Fibroblast of skin of right quadriceps (primary cell): Measurements from ENCODE around the gene PTPRJ.

Experiments
- DNase-seq: peaks from one replicate; pipeline ENCODE4 v3.0.0-alpha.2; 2013

The PTPRJ gene

GRCh38 chr11:47969401-47969800, 11.0 kb upstream of the PTPRJ start:
- DNase-seq = no peak

DNA sequence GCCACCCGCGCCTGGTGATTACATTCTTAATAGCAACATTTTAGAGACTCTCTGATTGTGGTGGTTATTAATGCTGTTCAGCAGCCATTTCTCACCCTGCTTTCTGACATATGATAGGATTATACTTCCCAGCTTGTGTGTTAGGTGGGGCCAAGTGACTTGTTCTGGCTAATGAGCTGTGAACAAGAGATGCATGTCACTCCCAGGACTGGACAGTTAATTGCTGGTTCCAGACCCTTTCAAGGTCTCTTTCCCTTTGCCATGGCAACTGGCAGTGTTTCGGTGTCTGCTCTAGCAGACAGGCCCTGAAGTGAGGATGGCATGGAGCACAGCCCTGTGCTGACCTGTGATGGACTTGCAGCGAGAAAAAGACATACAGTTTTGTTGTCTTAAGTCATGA, 8.9 kb upstream of the PTPRJ start:
- no peak for DNase-seq

DNA sequence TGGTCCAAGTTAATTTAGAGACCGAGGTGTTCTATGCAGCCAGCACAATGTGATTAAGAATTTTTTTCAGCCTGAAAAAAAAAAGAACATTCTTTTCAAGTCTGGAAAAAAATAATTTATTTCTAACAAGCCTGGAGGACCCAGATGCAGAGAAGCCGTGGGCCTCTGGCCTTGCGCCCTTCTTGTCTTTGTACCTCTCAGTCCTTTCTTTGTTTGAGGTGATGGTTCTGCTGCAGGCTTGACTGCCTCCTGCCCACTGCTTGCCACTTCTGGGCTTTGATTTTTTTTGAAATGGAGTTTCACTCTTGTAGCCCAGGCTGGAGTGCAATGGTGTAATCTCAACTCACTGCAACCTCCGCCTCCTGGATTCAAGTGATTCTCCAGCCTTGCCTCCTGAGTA, 7.2 kb upstream of the PTPRJ start:
- no peak for DNase-seq

- DNase-seq = no peak
Observed at GRCh38 chr11:47976931-47977330, 3.4 kb upstream of the PTPRJ start.

DNA sequence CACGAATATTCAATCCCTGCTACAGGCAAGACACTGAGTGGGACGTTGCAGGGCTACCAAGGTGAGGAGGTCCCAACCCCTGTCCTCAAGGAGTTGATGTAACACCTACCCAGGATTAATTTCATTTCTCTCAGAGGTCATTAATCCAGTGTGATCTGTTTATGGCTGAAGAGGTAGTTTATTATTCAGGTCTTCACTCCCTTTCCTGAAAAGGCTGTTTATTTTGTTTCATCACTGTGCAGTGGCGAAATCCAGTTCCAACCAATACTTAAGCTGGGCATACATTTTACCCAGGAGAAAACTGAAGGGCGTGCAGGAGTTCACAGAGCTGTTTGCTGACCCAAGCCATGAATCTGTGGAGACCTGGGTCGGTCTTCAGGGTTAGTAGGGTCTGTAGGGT, 2.7 kb upstream of the PTPRJ start:
- no peak for DNase-seq

DNA sequence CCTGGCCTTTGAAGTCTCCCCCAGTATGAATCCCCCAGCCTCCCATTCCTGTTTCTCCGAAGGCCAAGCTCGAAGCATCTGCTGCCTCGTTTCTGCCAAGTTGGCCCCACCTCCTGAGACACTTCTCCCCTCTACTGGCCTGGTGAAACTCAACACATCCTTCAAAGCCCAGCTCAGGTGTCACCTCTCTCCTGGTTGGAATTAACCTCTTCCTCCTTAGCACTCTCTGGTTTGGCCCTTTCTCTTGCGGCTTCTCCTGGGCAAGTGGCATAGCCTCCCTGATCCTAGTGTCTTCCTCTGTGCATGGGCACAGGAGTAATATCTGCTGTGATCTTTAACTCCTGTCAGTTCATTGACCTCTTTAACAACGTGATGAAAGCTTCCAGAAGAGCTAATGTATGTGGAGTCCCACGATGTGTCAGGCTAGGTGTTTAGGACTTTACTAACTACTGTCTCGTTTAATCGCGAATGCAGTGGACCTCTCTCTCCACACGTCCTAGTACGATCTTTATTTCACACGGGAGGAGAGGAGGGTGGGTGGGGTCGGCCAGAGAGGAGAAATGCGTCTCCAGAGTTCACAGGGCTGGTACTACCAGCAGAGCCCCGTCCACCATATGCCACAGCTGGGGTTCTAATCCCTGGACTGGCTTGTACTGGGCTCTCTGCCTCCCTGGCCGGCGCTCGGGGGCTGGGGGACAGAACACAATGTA, 826 bp upstream of the PTPRJ start:
- no peak for DNase-seq

- peak; percentile 39 for DNase-seq
Observed at GRCh38 chr11:47980907-47981621, 705 bp downstream of the PTPRJ start.

DNA sequence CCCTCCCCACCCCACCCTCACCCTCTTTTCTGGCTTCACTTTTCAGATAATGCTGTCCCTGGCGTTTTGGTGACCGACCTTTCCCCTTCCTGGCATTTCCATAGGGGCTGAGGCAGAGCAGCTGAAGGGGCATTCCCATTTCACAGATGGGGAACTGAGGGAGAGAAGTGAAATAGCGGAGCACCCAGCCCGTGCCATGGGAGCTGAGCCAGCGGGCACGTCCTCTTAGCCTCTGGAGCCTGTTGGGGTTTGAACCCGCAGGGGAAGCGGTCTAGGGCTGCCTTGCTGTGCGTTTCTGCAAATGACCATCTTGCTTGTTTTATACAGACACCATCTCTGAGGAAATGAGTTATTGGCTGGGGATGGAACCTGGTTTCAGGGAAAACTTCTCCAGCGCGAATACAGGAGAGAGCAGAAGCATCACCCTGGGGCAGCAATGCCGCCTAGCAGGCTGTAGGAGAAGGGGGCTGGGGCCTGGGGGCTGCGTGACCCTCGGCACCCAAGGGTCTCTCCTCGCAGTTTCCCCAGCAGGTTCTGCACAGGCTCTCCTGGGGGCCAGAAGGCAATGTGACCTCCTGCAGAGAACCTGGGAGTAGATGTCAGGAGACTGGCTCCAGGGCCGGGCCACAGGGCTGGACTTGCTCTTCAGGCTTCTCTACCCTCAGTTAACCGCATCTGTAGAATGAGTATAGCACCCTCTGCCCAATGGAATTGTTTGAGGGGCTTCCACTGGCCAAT, 1.5 kb downstream of the PTPRJ start:
- no peak for DNase-seq

DNA sequence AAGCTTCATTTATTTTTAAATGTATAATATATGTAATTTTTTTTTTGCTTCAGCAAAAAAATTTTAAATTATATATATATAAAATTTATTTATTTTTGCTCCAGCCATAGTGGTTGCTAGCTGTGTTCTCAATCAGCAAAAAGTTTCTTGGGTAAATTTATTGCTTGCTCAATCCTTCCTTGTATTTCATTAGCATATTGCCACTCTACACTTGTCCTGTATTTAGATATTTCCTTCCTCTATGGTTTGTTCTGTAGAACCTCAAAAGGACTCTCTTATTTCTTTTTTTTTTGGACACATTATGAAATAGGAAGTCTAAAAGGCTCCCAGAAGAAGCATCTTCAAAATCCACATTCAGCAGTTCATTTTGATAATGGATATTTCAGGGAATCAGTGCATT, 2.3 kb downstream of the PTPRJ start:
- DNase-seq = no peak

DNA sequence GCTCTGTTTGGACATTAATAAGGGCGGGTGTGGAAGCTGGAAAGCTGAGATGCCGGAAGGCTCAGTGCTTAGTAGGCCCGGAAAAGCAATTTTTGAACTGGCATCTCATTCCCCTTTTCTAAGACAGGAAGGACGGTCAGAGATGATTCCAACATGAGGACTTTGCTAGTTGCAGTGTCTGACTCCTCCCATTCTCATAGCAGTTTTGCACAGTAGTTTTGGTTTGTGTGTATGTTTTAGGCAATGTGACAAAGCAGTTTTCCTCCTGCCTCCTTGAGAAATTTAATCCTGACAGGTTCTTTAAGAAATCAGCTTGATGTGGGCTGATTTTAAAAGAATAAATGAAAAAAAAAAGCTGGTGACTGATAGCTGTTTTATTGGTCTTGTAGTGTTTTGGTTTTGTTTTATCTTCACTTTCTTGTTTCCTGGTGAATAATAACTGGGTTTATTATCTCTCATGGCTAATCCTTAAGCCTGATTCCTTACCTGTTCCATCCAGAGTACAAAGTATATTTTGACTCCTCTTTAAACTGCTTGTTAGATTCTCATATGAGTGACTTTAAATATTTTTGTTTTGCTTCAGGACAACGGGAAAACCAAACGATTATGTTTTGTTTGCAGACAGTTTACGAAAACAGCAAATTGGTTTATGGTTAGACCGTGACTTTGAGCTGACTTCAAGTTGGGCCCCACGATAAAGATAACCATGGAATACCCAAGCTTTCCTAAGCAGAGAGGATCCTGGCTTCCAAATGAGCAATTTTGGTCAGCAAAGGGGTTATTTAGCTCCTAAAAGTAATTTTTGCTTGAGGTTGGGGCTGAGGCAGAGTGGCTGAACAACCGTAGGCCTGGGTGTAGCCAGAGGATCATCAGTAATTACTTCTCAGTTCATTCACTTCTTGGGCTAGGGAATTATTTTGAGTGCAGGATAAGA, 3.4 kb downstream of the PTPRJ start:
- DNase-seq = peak; percentile 27

GRCh38 chr11:47986219-47986618, 5.9 kb downstream of the PTPRJ start:
- DNase-seq = no peak

DNA sequence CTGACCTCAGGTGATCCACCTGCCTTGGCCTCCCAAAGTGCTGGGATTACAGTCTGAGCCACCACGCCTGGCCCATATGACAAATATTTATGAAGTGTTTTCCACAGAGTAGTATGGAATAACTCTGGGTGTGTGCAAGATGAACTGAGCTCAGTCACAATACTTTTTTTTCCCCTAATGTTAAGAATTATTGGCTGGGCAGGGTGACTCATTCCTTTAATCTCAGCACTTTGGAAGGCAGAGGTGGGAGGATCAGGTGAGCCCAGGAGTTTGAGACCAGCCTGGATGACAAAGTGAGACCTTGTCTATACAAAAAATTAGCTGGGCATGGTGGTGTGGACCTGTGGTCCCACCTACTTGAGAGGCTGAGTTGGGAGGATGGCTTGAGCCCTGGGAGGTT, 6.4 kb downstream of the PTPRJ start:
- DNase-seq = no peak

DNA sequence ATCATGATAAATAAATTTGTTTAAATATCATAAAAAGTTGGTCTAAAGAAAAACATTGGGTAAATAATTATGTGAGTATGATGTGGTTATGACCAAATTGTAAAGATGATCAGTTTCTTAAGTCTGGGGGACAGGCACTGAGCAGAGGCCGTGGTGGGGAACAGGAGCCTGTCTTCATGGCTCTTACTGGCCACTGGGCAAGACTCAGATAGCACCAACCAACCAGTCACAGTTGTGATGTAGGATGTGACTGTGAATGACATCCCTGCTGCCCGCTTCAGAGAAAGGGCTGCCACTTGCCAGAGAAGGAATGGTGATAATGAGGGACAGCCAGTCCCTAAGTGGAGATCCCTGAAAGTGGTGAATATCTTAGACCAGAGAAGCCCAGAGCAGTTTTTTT, 7.0 kb downstream of the PTPRJ start:
- no peak for DNase-seq

GRCh38 chr11:47987781-47988180, 7.4 kb downstream of the PTPRJ start:
- no peak for DNase-seq

DNA sequence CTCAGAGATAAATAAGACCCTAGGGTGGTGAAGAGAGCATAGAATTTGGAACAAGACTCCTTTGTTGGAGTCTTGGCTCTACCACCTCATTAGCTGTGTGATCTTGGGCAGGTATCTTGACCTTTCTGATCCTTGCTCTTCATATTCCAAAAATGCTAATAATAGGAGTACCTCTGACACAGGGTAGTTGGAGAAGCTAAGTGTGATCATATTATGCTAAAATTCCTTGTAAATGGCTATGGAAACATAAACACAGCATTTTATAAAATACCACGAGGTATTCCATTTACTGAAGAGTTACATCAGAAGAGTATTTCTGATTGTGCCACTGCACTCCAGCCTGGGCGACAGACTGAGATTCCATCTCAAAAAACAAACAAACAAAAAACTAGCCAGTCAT, 9.4 kb downstream of the PTPRJ start:
- DNase-seq = no peak

DNA sequence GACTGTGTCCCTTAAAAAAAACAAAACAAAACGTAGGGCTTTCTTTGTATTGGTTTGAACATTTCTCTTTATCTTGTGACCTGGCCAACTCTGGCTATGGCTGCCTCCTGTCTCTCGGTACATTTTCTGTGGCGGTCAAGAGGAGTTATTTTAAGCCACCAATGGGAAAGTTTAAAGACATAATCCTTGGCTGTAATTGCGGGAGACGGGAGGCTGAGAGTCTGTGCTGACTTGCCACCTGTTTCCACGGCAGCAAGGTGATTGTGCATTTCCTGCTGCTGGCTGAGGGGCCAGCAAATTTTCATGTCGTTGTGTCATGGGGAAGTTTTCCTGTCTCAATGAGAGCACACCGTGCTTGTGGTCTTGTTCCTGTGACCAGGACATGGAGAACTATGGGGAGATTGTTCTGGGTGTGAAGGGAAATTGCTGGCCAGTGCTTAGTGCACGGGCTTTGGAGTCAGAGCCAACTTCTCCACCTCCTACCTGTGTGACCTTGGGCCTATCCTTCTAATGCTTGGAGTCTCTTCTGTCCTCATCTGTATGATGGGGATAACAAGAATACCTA, 11.0 kb downstream of the PTPRJ start:
- no peak for DNase-seq

- DNase-seq = no peak
Observed at GRCh38 chr11:47991894-47992293, 11.5 kb downstream of the PTPRJ start.

GRCh38 chr11:47992959-47993820, 12.8 kb downstream of the PTPRJ start:
- peak; percentile 59 for DNase-seq

DNA sequence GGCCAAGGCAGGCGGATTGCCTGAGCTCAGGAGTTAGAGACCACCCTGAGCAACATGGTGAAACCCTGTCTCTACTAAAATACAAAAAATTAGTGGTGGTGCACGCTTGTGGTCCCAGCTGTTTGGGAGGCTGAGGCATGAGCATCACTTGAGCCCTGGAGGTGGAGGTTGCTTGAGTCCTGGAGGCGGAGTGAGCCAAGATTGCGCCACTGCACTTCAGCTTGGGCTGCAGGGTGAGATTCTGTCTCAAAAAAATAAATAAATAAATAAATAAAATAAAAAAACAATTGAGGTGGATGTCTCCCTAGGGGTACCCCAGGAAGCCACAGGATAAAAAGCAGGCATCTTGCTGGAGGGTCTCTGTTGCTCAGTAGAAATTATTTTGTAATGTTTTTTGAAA, 14.1 kb downstream of the PTPRJ start:
- DNase-seq = no peak

DNA sequence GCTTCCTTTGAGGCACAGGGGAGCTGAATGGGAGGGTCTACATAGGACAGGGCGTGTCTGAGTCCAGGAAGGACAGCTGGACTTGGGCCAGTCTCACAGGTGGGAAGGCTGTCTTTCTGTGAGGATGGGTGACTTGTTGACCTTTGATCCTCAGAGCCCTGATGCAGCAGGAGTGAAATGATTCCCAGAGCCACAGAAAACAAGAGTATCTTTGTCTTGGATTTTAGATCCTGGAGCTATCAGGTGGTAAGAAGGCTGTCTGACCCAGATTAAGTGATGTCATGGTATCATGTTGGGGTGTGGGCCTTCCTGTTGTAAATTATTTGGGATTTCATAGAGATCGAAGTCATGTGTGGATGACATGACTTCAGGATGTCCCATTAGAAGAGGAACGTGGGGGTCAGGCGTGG, 15.0 kb downstream of the PTPRJ start:
- no peak for DNase-seq
